GM19455 (cell line): ENCODE data around the gene ZNF423.

Source experiments
- ATAC-seq: cut with Tn5 transposase; IDR thresholded peaks from one replicate; pipeline ENCODE4 v1.9.1; 2021; ENCODE audit not compliant: unreplicated experiment

The ZNF423 gene

DNA sequence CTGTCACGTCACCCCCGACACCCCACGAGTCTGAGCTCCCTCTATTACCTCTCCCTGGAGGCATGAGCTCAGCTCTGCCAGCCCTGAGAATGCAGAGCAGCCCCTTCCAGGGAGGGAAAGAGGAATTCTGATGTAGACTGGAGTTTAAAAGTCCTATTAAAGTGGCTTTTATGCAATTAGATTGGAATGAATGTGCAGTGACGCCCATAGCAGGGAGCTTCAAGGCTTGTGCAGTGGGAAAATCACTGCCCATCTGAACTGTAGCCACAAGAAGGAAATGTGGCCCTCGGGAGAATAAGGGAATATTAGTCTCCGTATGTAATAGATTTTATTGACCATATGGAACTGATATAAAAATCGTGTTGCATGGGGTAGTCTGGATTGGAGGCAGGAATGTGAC lies 66.9 kb downstream of the ZNF423 start:
- no peak for ATAC-seq

GRCh38 chr16:49788572-49788971 lies 67.3 kb downstream of the ZNF423 start:
- no peak for ATAC-seq

- ATAC-seq, result no peak
Observed at GRCh38 chr16:49786926-49787557, 68.9 kb downstream of the ZNF423 start.

DNA sequence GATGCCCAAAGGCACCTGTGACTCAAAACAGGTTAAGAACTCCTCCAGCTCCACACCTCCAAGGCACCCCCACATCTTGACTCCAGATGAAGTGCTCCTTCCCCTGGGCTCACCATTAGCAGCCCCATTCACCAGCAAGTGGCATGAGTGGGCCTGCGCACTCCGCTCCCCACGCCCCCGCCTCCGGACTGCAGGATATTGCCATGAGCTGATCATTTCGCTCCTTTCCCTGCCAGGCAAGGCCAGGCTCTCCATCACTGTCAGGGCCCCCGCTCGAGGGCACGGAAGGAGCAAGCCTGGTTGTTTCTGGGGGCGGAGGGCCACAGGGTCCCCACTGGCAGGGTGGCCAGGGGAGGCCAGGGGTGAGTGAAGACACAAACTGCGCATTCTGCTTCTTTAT lies 69.9 kb downstream of the ZNF423 start:
- ATAC-seq, result no peak

DNA sequence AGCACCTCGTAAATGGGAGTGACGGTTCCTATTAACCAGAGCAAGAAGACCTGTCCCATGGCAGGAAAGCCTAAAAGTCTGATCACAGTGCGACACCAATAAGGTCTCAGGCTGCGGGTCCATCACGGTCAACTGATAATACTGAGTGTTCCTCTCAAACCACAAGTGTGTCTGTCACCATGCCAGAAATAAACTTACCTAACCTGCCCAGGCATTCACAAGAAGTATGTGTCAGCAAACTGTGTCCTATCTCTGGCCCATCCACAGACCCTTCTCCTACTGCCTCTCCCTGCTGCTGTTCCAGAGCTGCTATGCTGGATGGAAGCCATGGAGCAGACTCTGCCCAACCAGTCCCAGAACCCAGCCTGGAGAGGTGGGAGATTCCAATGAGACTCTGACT lies 73.5 kb downstream of the ZNF423 start:
- ATAC-seq, result no peak

GRCh38 chr16:49781401-49781800 lies 74.5 kb downstream of the ZNF423 start:
- no peak for ATAC-seq

DNA sequence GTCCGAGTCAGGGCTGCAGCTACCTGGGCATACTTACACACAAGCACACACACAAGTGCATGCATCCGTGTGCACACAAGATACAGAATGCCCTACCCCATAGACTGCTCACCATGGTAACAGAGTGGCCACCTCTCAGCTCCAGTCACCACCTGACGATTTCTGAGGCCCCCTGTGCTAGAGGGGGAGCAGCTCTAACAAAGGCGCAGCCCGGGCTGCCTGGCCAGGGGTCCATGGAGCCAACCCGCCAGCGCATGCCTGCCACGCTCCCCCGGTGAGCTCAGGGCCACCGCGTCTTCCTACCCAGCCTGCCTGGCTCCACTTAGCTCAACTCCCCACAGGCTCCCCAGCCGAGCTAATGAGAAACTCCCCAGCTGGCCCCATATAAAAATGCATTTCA lies 75.5 kb downstream of the ZNF423 start:
- no peak for ATAC-seq

- no peak for ATAC-seq
Observed at GRCh38 chr16:49779979-49780378, 75.9 kb downstream of the ZNF423 start.

- no peak for ATAC-seq
Observed at GRCh38 chr16:49778202-49778930, 77.5 kb downstream of the ZNF423 start.

DNA sequence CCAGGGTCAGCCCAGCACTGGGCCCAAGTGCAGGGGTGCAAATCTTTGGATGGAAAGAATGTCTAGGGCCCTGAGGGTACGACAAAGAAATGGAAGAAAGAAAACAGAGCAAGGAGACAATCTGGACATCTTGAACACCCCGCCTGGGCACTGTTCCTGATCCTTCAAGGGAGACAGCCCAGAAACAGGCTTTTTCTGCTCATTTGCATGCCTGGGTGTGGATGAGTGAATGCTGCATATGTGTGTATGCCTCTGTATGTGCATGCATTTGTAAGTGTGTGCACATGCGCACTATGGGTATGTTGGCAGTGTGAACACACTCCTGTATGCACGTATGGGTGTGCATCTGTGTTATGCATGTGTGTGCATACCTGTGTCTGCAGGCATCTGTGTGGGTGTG lies 79.2 kb downstream of the ZNF423 start:
- ATAC-seq, result no peak

- no peak for ATAC-seq
Observed at GRCh38 chr16:49776085-49776595, 79.8 kb downstream of the ZNF423 start.

GRCh38 chr16:49775581-49775980 lies 80.3 kb downstream of the ZNF423 start:
- ATAC-seq, result no peak

GRCh38 chr16:49775018-49775417 lies 80.9 kb downstream of the ZNF423 start:
- ATAC-seq, result no peak

- no peak for ATAC-seq
Observed at GRCh38 chr16:49773534-49774475, 82.1 kb downstream of the ZNF423 start.

DNA sequence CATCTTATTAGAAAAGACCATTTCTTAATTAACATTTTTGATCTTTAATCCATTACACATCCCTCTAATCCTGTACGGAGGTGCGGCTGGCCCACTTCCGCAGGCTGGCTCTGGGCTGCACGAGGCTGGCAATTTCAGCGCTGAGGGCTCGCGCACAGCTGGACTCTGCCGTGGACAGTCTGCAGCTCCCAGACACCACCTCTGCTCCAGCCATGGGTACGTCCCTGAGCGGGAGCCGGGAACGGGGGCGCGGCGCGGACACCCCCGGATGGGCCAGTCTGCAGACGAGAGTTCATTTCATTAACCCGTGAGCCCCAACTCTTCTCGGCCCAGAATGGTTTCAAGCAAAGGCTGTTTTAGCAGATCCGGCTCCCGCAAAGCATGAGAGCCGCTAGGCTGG lies 87.9 kb downstream of the ZNF423 start:
- no peak for ATAC-seq

DNA sequence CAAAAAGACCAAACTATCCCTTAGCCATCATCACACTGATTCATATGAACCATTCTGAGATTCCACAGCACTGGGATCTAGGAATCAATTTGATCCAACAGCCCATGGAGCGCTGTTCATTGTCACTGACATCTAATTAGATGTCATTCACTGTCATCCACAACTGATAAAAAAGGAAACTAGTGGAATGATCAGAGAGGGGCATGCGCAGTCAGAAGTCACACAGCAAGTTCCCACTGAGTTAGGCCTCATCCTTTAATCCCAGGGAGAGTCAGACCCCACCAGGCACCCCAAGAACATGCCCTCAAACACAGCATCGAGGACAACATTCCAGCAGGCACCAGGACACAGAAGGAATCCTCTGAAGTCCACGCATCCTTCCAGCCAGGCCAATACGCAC lies 88.5 kb downstream of the ZNF423 start:
- no peak for ATAC-seq

DNA sequence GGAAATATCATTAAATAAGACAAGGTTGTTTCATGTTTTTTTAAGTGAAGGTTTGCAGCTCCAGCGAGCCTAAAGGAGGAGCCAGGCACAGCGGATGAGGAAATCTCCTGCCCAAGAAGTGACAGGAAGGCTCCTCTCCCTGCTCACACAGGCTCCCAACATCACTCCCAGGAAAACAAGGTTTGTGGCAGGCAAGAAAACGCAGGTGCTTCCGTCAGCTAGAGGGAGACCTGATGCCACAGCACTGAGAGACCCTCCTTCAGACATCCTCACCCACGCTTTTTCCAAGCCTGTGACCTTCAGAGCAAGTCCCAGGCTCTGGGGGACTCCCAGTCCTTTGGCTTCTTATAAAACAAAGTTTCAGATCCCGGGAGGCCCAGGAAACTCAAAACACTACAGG lies 89.7 kb downstream of the ZNF423 start:
- ATAC-seq, result no peak

DNA sequence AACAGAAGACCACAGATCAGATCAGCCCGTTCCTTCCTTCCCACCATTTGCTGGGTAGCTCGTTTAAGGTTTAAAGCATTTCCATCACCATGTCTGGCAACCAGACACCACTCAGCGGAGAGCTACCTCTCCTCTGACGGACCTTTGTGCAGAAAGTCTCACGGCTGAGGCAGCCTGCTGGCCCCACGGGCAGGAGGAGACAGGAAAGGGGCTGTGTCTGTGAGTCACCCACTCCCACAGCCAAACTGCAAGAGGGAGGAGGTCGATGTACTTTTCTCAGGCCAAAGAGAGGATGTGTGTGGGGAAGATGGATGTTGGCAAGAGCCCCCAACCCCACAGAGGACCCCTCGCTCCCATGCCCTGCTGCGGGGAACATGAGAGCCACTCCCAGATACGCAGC lies 92.1 kb downstream of the ZNF423 start:
- no peak for ATAC-seq

- no peak for ATAC-seq
Observed at GRCh38 chr16:49760815-49761214, 95.1 kb downstream of the ZNF423 start.

DNA sequence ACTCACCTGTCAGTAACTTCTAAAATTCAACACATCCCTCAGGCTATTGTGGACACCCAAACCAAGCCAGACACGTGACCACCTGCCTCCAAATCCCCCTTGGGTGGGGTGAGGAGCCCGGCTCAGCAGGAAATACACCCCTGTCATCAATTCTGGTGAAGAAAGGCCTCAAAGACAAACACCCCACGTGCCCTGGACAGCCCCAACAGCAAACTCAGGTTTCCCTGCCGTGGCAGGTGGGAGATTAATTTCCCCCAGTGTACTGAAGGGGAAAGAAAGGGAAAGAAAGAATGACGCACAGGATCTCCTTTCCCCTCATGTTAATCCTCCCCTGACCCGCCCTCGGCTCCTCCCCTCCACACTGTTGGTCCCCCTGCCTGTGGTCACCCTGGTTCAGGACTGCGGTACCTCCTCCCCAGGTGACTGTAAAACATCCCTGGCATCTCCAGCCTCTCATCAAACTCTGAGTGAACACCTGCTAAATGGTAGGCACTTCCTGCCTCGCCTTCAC lies 98.3 kb downstream of the ZNF423 start:
- no peak for ATAC-seq

DNA sequence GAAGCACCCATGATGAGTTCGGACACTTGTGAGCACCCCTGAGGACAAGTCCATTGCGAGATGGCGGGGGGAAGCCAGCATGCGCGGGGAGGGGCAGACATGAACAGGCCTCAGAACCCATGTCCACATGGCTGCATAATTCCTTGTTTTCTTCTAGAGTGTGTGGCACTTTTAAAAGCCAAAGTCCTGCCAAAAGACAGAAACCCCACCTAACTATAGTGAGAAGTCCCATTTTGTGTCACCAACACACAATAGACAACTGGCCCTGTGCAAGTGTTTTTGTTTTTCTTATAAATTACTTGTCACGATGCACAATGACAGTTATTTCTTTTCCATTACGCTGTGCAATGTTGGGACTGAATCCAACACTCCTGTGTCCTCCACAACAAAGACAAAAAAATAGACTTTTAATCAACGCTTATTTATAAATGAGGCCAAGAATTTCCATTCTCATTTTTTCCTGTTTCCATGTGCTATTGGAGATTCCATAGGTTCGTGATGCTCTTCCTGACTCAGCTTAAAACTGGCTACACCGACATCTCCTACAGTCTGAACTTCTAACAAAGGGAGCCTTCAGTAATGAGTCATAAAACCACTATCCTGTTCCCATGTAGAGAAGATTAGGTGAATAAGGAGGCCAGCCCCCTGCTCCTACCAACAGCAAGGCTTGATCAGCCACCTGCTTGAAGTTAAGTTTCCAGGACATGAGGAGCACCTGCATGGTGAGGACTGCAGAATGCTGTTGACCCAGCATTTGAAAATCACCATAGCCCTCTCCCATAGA lies 98.9 kb downstream of the ZNF423 start:
- no peak for ATAC-seq
